ENCODE results near the gene ZNF521.

ZNF521 gene

GRCh38 chr18:25164211-25164847 is 187.6 kb downstream of the ZNF521 start:
- DNase-seq, result no peak

GRCh38 chr18:25153426-25153825 is 198.5 kb downstream of the ZNF521 start:
- DNase-seq, result no peak

GRCh38 chr18:25147877-25148488 is 204.0 kb downstream of the ZNF521 start:
- DNase-seq, result no peak

- DNase-seq, result no peak
Observed at GRCh38 chr18:25146512-25146910, 205.5 kb downstream of the ZNF521 start.

GRCh38 chr18:25145731-25146511 is 206.0 kb downstream of the ZNF521 start:
- no peak for DNase-seq

GRCh38 chr18:25144820-25145219 is 207.1 kb downstream of the ZNF521 start:
- DNase-seq, result no peak

- no peak for DNase-seq
Observed at GRCh38 chr18:25141886-25142285, 210.1 kb downstream of the ZNF521 start.

GRCh38 chr18:25141399-25141798 is 210.6 kb downstream of the ZNF521 start:
- no peak for DNase-seq

GRCh38 chr18:25140962-25141308 is 211.0 kb downstream of the ZNF521 start:
- DNase-seq, result no peak

GRCh38 chr18:25140124-25140961 is 211.6 kb downstream of the ZNF521 start:
- DNase-seq, result no peak

GRCh38 chr18:25137197-25137472 is 214.8 kb downstream of the ZNF521 start:
- no peak for DNase-seq

GRCh38 chr18:25136416-25137196 is 215.4 kb downstream of the ZNF521 start:
- no peak for DNase-seq

- no peak for DNase-seq
Observed at GRCh38 chr18:25134861-25135260, 217.1 kb downstream of the ZNF521 start.

GRCh38 chr18:25133879-25134278 is 218.1 kb downstream of the ZNF521 start:
- DNase-seq, result no peak

GRCh38 chr18:25132786-25133496 is 219.0 kb downstream of the ZNF521 start:
- no peak for DNase-seq

GRCh38 chr18:25126751-25127150 is 225.2 kb downstream of the ZNF521 start:
- DNase-seq, result no peak

GRCh38 chr18:25125680-25126079 is 226.3 kb downstream of the ZNF521 start:
- DNase-seq, result no peak

GRCh38 chr18:25123438-25124232 is 228.3 kb downstream of the ZNF521 start:
- DNase-seq, result no peak

- DNase-seq, result no peak
Observed at GRCh38 chr18:25121442-25121841, 230.5 kb downstream of the ZNF521 start.

GRCh38 chr18:25113566-25113965 is 238.4 kb downstream of the ZNF521 start:
- DNase-seq, result no peak

GRCh38 chr18:25112821-25113434 is 239.0 kb downstream of the ZNF521 start:
- no peak for DNase-seq
